VCaP (cell line): ENCODE measurements around the gene OSBPL6.

Source experiments
- H3K27ac ChIP-seq: fragments of 450-650 bp; 2 replicates; pipeline ENCODE4 v1.5.1; 2017
- CTCF ChIP-seq: fragments of 450-650 bp; conservative IDR thresholded peaks from 2 replicates; pipeline ENCODE4 v1.5.1; 2017; ENCODE audit warnings: mild to moderate bottlenecking, moderate library complexity

The OSBPL6 gene

GRCh38 chr2:178291703-178292102 is 97.4 kb downstream of the OSBPL6 start:
- H3K27ac ChIP-seq, result no peak overlapping the region
- no peak for TF ChIP-seq CTCF

GRCh38 chr2:178292586-178292985 is 98.3 kb downstream of the OSBPL6 start:
- no peak overlapping the region for H3K27ac ChIP-seq
- TF ChIP-seq CTCF, result no peak

GRCh38 chr2:178295115-178295514 is 100.8 kb downstream of the OSBPL6 start:
- no peak for TF ChIP-seq CTCF

GRCh38 chr2:178295906-178296305 is 101.6 kb downstream of the OSBPL6 start:
- no peak overlapping the region for H3K27ac ChIP-seq
- no peak for TF ChIP-seq CTCF

More at GRCh38 chr2:178295115-178295514, 100.8 kb downstream of the OSBPL6 start:
- no peak overlapping the region for H3K27ac ChIP-seq

- TF ChIP-seq CTCF, result no peak
- no peak overlapping the region for H3K27ac ChIP-seq
These were observed 102.2 kb downstream of the OSBPL6 start for GRCh38 chr2:178296394-178297090.

GRCh38 chr2:178297091-178297411 is 102.7 kb downstream of the OSBPL6 start:
- TF ChIP-seq CTCF, result no peak
- no peak overlapping the region for H3K27ac ChIP-seq

- no peak for TF ChIP-seq CTCF
- no peak overlapping the region for H3K27ac ChIP-seq
These were observed 104.5 kb downstream of the OSBPL6 start for GRCh38 chr2:178298785-178299212.
